Epithelial cell of esophagus (primary cell): ENCODE results near the gene MBNL1.

ENCODE experiments used
- DNase-seq: peaks from one replicate; pipeline ENCODE4 v3.0.0; 2010; ENCODE audit warnings: low read depth
- H3K4me3 ChIP-seq: 2 replicates; pipeline ENCODE4 v1.5.1; 2011; ENCODE audit warnings: mild to moderate bottlenecking, low read length, control low read depth
- CTCF ChIP-seq: IDR thresholded peaks from 2 replicates; pipeline ENCODE4 v1.5.1; 2011; ENCODE audit warnings: low read depth, mild to moderate bottlenecking, low read length, control low read depth, inconsistent platforms; ENCODE audit not compliant: insufficient read depth; ENCODE audit errors: missing control alignments

The MBNL1 gene

GRCh38 chr3:152486364-152486763, 217.6 kb downstream of the MBNL1 start:
- peak; percentile 10 for DNase-seq
- H3K4me3 ChIP-seq = no peak overlapping the region
- no peak for TF ChIP-seq CTCF

- no peak for DNase-seq
- no peak for TF ChIP-seq CTCF
- H3K4me3 ChIP-seq = no peak overlapping the region
Measured at GRCh38 chr3:152488449-152488848, 219.7 kb downstream of the MBNL1 start.

- DNase-seq = no peak
- TF ChIP-seq CTCF = no peak
- no peak overlapping the region for H3K4me3 ChIP-seq
Measured at GRCh38 chr3:152491922-152492321, 223.2 kb downstream of the MBNL1 start.

GRCh38 chr3:152496286-152496685, 227.6 kb downstream of the MBNL1 start:
- no peak for DNase-seq
- no peak overlapping the region for H3K4me3 ChIP-seq
- TF ChIP-seq CTCF = no peak

GRCh38 chr3:152496716-152497115, 228.0 kb downstream of the MBNL1 start:
- no peak for DNase-seq
- no peak overlapping the region for H3K4me3 ChIP-seq
- TF ChIP-seq CTCF = no peak

- no peak overlapping the region for H3K4me3 ChIP-seq
- TF ChIP-seq CTCF = no peak
- DNase-seq = peak; percentile 5
Measured at GRCh38 chr3:152497457-152497856, 228.7 kb downstream of the MBNL1 start.

GRCh38 chr3:152497890-152498289, 229.2 kb downstream of the MBNL1 start:
- DNase-seq = no peak
- no peak for TF ChIP-seq CTCF
- H3K4me3 ChIP-seq = no peak overlapping the region
